COLO668 (cell line): Measurements from ENCODE around the gene PTMS.
A peak's percentile ranks its signal among the peaks of the same experiment; 100 is the strongest.

ENCODE experiments used
- DNase-seq: peaks from one replicate; lab custom pipeline; 2025; ENCODE audit not compliant: unreplicated experiment; lab: John Stamatoyannopoulos, UW

Gene PTMS

DNA sequence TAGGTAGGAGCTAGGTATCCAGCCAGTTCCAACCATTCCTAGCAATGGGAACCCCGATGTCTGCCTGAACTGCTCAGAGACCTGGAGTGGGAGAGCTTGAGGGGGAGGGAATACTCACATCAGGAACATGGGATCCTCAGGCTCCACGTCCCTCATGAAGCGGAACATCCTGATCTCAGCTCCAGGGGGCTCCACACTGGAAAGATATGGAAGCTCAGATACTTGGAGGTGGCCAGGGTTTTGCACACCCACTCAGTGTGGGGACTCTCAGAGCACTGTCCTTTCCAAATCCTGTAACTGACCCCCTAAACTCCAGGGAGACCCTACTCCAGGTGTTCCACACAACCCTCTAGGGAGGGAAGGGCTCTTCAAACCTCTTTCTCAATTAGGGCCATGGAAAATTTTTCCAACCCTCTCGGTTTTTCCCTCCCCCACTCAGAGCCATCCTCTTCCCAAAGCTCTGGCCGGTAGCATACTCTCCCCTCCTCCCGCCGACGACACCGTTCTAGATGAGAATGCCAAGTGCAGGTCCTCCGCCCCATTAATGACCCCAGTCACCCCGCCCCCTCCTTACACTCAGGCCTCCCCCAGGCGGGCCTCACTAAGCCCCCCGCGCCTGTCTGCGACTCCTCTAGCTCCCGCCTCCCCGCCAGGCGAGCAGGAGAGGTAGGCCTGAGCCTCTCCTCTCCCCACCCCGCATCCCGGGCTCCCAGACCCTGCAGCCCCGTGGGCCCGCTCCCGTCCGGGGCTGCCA is 13.8 kb upstream of the PTMS start:
- peak; percentile 46 for DNase-seq

DNA sequence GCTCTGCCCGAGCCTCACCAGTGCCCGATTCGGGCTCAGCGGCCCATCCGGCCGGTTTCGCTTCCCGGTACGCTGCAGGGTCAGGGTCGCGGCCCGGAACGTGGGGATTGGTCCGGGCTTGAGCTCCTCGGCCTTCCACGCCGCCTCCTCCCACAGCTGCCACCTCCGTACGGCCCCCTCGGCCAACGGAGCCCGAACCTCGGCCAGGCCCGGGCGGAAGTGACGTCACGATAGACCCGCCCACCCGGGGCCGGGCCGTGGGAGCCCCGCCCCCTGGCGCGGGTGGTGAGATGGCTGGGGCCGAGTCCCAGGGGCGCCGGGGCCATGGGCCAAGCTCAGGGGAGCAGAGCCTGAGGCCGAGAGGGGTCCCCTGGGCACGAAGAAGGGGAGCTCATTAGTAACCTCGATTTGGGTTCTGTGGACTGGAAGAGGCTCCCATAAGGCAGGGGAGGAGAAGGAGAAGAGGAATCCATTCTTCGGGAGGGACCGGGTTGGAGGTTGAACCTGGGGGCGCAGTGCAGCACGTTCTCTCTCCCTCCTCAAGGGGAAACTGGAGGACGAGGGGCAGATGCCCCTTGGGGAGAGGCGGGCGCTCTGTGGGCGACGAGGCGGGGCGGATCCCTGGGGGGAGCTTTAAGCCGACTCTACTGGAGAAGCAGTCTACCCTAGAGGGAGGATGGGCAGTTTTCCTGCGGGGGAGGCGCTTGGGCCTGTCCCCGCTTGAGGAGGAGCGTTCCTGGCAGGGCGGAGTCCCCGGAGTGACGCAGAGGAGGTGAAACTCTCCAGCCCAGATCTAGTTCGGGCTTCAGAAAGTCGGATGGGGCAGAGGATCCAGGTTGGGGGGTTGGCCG is 13.0 kb upstream of the PTMS start, which contains the start of gene MLF2:
TSS of gene MLF2 (minus strand) at position 221 of the 851 bp plus-strand sequence. CDS start 807 bp downstream, outside the sequence.
- peak; percentile 87 for DNase-seq

DNA sequence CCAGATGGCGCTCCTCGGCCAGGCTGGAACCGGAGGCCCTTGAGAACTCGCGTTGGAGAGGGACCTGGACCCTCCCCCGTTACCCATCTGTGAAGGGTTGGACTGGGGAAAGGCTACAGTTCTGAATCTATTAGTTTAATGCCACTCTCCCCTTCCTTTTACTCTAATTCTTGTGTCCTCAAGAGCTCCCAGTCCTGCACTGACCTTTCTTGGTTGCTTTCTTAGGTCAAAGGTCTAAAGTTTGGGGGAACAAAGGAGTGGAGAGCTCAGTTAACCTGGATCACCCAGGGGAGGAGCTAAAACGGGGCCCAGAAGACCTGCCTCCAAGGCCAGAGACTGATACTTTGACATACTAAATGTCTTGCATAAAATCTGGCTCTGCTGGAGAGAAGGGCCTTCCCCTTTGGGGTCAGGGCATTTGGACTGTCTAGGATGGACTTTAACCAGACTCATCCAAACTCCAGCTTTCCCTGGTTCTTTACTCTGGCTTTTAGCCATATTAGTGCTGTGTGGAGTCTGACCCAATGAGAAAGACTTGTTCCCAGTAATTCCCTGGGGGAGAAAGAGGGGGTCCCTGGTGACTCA is 12.3 kb upstream of the PTMS start:
- DNase-seq = no peak

DNA sequence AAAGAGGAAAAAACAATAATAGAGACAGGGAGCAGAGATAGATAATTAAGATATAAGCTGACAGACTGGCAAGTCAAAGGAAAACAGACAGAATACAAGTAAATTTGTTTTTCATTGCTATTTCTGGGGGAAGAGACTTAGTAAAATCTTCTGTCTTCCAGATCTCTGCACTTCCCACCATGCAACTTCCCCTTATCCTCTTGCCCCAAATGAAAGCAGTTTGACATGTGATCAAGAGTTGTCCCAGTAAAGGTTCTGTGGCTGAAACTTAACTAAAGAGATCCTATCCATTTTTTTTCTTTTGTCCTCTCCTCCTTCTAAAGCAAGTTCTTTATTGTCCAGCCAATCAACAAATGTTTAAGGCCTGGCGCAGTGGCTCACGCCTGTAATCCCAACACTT is 11.8 kb upstream of the PTMS start:
- DNase-seq = no peak

DNA sequence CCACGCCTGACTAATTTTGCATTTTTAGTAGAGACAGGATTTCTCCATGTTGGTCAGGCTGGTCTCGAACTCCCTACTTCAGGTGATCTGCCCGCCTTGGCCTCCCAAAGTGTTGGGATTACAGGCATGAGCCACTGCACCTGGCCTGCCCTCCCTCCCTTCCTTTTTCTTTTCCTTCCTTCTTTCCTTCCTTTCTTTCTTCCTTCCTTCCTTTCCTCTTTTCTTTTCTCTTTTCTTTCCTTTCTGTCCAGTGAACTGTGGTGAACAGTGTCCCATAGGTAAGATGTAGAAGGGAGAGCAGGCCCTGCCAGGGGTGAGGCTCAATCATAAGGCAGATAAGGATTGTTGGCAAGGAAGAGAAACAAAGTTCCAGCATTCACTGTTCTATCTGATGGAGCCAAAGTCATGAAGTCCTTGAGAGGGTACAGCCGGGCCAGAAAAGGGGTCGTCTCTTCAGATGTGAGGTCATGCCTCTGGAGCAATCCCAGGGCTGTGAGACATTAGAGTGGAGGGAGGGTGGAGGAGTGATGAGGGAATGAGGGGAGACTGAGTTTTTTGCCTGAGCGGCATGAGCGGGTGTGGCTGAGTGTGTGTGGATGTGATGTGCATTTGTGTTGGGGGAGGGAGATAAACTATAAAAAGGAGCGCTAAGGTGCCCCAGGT is 9.0 kb upstream of the PTMS start:
- DNase-seq = no peak

DNA sequence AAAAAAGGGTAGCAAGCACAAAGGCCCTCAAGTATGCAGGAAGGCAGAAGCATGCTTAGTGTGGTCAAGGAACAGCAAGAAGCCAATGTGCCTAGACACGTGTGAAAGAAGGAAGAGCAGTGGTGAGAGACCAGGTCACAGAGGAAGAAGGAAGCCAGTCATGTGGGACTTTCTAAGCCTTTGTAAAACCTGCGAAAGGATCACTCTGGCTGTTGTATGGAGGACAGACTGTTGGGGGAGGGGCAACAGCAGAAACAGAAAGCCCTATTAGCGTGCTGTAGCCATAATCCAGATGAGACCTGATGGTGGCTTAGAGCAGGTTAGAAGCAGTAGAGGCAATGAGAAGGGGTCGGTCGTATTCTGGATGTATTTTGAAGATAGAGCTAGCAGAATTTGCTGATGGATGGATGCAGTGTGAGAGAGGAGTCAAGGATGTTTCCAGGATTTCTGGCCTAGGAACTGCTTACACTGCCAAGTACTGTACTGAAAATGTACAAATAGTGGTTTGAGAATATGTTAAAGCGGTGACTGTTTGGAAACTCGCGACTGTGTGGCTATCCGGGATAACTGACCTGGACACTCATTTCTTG is 7.6 kb upstream of the PTMS start:
- DNase-seq = no peak

DNA sequence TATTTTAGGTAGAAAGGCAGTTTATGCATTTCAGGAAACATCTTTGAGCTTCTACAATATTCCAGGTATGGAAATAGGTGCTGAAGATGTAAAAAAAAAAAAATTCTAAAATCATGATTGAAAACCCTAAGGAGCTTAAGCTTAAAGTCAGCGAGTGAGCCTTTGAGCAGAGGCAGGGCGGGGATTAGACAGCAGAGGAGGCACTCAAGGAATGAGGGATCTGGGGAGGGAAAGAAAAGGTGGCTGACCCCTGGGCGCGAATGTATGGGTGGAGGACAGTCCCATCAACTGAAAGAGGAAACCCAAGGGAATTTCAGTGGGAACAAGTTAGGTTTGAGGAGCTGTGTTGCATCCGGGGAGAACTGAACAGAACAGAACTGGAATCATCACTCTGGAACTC is 6.4 kb upstream of the PTMS start:
- no peak for DNase-seq

DNA sequence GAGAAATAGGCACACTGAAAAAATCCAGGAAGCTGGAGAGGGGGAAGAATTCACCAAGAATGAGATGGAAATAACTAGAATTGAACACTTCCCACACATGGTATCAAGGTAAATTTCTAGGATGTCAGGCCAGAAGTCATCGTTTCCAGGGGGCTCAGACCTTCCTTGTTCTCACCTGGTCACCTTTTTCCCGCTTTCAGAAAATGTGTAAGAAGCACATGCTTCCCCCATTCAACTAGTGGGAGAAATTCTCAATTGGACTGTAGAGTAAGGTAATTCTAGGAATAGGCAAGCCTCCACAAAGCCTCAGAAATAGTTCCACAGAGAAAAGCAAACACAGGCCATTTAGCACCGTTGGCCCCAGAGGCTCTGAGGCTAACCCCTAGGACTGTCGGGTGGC is 2.8 kb upstream of the PTMS start:
- DNase-seq = no peak

DNA sequence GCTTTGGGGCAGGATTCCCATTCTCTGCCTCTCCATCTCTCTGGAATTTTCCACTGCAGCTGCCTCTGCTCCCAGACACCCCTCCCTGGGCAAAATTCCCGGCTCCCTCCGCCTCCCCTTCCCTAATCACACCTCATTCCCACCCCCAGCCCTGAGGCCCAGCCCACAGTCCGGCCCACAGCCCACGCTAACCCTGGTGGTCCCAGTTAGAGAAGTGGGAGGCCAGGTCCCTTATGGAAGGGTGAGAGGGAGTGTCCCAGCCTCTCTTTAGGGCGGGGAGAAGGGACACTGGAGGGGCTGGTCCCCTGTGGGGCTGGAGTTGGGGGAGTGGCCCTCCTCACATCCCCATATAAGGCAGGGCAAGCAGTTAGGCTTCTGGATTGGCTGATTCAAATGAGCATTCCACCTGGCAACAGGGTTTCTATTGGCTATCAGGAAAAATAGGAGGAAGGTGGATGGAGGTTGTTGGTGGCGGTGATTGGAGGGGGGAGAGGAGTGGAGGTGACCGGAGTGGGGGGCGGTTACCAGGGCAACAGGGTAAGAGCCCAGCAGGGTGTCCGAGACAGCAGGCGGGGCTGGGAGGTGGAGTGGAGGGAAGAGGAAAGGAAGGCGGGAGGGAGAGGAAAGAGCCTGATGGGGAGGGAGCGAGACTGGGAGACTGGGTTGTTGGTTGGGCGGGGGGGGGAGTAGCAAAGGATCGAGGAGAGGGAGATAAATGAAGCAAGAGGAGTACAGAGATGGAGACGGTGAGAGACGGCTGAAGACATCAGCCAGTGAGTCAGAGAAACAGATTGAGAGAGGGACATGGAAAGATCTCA is 1.9 kb upstream of the PTMS start:
- DNase-seq = peak; percentile 84

DNA sequence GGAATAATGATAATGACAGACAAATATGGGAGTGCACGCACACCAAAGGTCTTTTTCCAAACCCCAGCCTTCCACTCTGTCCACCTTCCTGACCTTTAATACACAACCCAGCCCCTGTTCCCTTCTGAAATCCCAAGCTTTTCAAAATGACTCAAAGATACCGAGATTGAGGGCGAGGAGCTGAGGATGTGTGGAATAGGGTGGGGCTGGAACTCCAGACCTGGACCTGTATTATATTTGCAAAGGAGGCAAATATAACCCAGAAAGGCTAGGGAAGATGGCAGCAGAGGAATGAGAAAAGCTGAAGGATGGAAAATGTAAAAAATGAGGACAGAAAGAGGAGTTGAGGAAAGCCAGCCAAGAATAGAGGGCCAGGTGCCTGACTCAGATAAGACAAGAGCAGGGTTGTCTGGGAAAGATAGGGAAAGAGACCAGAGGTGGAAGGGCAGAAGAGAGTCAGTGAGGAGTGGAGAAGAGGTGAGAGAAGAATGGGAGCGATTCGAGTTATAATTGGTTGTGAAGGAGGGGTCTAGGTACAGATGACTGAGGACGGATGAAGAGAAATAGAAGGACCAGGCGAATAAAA is 1.0 kb upstream of the PTMS start:
- DNase-seq = no peak

DNA sequence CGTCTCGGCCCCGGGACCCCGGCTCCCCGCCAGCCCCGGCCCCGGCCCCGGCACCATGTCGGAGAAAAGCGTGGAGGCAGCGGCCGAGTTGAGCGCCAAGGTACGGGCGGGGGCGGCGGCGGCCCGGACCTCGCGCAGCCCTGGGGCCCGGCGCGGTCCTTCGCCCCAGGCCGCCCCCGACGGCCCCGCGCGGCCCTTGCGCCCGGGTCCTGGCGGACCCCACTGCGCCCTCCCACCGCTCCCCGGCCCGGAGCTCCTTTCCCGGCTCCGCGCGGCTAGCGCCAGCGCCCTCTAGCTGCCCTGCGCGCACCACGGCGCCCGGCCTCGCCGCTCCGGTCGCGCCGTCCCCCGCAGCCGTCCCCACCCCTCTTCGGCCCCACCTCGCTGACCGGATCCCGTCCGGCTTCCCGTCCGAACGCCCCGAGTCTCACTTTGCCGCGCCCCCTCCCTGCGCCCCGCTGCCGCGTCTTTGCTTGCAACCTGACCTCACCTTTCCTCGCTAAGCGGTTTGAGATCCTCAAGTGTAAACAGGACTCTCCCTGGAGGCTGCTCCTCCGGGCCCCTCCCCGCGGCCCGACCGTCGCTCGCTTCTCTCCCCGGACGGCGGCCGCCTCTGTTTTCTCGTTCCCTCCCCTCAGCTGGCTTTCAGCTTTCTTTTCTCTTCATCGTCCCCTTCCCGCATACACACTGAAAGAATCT is 637 bp downstream of the PTMS start:
- DNase-seq = peak; percentile 73

DNA sequence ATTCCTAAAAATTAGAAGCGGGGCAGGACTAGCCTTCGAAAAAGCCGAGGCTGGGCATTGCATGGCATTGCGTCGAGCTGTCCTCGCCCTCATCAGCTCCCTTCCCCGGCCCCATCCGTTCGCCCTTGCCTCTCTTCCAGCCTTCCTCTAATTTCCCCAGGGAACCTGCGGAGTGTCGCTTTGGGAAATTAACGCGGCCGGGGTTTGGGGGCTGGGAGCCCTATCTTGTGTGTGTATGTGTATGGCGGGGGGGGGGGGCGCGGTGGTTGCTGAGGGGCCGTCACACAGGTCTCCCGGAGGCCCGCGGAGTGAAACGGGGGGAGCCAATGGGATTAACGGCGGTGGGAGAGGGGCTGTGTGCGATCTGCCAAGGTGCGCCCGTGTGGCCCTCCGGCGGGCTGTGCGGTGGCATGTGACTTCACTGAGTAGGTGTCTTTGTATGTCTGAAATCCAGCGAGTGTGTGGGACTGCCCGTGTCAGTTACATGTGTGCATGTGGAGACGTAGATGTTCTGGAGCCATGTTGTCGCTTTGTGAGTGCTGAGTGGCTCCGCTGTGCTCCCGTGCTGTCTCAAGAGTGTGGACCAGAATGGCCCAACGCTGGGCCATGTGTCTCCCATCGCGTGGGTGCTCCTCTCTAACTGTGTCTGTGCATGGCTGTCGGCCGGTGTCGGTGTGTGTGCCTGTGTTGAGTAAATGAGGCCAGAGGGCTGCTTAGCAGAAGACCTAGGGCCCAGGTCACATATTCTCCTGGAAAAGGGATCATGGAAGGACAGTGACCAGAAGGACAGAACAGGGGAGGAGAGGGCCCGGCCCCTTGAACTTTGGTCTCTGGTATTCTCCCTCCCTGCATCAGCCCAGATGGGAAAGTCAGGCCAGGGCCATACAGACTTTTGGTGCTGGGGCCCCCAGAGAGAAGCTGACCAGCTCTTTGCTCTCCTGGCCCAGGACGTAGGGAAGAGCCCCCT is 1.5 kb downstream of the PTMS start:
- peak; percentile 15 for DNase-seq

DNA sequence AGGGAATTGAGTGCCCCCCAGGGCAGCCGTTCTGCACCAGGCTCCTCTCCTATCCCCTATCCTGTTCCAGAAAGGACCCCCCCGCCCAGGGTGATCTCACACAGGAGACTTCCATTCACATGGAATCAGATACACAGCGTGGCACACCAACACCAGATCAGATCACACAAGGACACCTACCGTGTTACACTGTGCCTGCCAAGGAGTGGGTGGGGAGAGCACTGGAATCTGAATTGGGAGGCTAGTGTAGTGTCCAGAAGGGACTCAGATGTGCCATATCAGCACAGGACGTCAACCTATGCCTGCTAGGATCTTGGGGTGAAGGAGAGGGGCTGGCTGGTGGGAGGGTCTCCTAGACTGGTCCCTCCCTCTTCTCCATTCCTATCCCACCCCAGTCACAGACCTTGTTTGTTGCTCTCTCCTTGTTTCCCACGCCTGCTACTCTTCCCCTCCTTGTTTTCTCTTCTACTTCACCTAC is 2.3 kb downstream of the PTMS start:
- DNase-seq = no peak

DNA sequence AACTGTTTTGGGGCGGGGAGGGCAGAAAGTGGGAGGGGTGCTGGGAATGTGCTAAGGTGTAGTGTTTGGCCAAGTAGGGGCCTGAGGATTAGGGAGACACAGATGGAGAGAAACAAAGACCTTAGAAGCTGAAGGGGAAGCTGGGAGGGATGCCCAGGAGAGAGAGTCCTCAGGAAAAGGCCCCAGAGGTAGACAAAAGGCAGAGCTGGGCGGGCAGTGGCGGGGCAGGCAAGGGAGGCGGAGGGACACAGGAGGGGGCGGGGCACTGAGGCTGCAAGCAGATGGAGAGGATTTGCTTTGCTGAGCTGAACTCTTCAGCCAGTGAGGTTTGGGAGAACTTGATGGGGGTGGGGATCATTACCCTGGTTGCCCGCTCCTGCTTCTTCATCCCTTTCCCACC is 2.8 kb downstream of the PTMS start:
- DNase-seq = peak; percentile 23

DNA sequence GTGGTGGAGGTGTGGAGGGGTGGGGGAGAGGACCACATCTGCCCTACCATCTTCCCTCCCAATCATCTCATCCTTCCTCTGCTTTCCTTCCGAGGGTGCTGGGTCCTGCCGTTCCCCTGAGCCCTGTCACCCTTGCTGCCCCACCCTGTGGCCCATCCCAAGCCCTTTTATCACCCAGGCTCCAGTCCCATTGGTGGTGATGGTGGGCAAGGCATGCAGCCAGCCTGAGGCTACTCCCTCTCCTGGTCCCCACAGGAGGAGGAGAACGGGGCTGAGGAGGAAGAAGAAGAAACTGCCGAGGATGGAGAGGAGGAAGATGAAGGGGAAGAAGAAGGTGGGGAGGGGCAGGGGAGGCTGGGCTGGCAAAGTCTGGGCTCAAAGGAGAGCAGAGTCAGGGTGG is 3.5 kb downstream of the PTMS start:
- DNase-seq = no peak

DNA sequence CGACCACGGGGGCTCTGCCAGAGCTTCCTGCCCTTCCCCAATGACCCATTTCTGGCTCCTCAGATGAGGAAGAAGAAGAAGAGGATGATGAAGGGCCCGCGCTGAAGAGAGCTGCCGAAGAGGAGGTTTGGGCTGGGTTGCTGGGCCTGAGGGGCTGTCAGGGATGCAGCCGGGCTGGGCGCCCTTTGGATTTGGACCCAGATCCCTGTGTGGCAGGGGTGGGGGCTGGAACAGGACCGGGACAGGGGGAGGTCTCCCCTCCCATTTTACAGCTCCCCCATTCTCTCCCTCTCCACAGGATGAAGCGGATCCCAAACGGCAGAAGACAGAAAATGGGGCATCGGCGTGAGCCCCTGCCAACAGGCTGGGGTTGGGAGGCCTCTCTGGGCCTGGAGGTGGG is 3.9 kb downstream of the PTMS start:
- no peak for DNase-seq

DNA sequence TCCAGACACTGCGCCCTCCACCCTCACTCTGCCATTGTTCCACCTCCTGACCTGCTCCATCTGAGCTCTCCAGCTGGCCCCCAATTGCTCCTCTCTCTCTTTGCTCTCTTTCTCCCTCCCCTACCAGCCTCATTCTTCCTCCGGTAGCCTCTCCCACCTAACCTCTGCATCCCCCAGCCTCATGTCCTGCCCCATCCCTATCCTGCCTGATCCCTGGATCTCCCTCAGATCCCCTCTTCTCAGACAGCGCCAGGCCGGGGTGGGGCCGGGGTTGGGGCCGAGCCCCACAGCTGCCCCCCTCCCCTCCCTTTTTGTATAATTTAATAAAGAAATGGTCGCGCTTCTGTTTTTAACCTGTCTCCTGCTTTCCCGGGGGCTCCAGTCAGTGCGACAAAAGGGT is 4.4 kb downstream of the PTMS start:
- no peak for DNase-seq

DNA sequence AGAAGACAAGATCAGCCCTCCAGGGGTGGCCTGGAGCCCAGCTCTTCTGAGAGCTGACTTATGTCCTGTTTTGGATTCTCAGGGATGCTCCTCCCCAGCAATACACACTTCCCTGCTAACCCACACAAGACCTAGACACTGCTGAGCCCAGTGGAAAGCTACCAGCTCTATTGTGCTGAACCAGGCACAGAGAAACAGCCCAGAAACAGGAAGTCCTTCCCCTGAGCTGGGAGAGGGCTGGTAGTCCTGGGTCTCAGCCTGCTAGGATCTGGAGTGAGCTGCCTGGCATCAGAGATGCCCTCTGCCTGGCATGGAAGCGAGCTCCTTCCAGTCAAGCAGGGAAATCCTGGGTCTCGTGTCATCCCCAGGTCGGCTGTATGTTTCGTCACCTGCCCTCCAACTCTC is 4.9 kb downstream of the PTMS start:
- no peak for DNase-seq
